HG03025 (cell line): ENCODE measurements around the gene XCL2.
"Not testable (repeated sequence)": the region's sequence is repeated elsewhere in the genome, so short reads cannot be mapped to it uniquely, and the experiment has no call there.

Experiments used
- ATAC-seq: cut with Tn5 transposase; IDR thresholded peaks from one replicate; pipeline ENCODE4 v1.9.1; 2021; ENCODE audit warnings: mild to moderate bottlenecking, moderate library complexity; ENCODE audit not compliant: unreplicated experiment, low FRiP score

The XCL2 gene

GRCh38 chr1:168543840-168544498 lies at the start of gene XCL2:
Gene XCL2, minus strand, starts transcription at chr1:168543997. Its CDS starts 33 bp downstream, at chr1:168543964.
- ATAC-seq: not testable (repeated sequence)

- no peak for ATAC-seq
Measured at GRCh38 chr1:168591641-168592250, 47.9 kb upstream of the XCL2 start.

GRCh38 chr1:168591066-168591465 lies 47.3 kb upstream of the XCL2 start:
- no peak for ATAC-seq

GRCh38 chr1:168589167-168589566 lies 45.4 kb upstream of the XCL2 start:
- no peak for ATAC-seq

- ATAC-seq: no peak
Measured at GRCh38 chr1:168585937-168586336, 42.1 kb upstream of the XCL2 start.

- no peak for ATAC-seq
Measured at GRCh38 chr1:168585191-168585590, 41.4 kb upstream of the XCL2 start.

GRCh38 chr1:168583571-168583970 lies 39.8 kb upstream of the XCL2 start:
- no peak for ATAC-seq

GRCh38 chr1:168582688-168583336 lies 39.0 kb upstream of the XCL2 start:
- ATAC-seq: no peak

GRCh38 chr1:168581817-168582572 lies 38.2 kb upstream of the XCL2 start:
- no peak for ATAC-seq

- ATAC-seq: not testable (repeated sequence)
Measured at GRCh38 chr1:168580991-168581390, 37.2 kb upstream of the XCL2 start.

- not testable (repeated sequence) for ATAC-seq
Measured at GRCh38 chr1:168580290-168580689, 36.5 kb upstream of the XCL2 start.

- ATAC-seq: not testable (repeated sequence)
Measured at GRCh38 chr1:168578531-168579185, 34.9 kb upstream of the XCL2 start.

GRCh38 chr1:168576245-168576688 lies 32.5 kb upstream of the XCL2 start, which contains the start of gene XCL1:
Gene XCL1, plus strand, starts transcription at chr1:168576605. Its CDS starts 33 bp downstream, at chr1:168576638.
- not testable (repeated sequence) for ATAC-seq

GRCh38 chr1:168574234-168574633 lies 30.4 kb upstream of the XCL2 start:
- not testable (repeated sequence) for ATAC-seq

- ATAC-seq: no peak
Measured at GRCh38 chr1:168572633-168573032, 28.8 kb upstream of the XCL2 start.

- no peak for ATAC-seq
Measured at GRCh38 chr1:168570652-168571051, 26.9 kb upstream of the XCL2 start.

- no peak for ATAC-seq
Measured at GRCh38 chr1:168568346-168568745, 24.5 kb upstream of the XCL2 start.

GRCh38 chr1:168567568-168567967 lies 23.8 kb upstream of the XCL2 start:
- no peak for ATAC-seq

- no peak for ATAC-seq
Measured at GRCh38 chr1:168567007-168567406, 23.2 kb upstream of the XCL2 start.

- no peak for ATAC-seq
Measured at GRCh38 chr1:168565825-168566224, 22.0 kb upstream of the XCL2 start.
